Ovary (tissue), 9 donors: Measurements from ENCODE around the gene UPF1. TPM values are rescaled to one million over a fixed set of nuclear protein-coding genes. Genes with fewer than 3 reads are reported as not detected.

Source experiments
- DNase-seq, 5 donors: peaks; one replicate each; pipeline ENCODE4 v3.0.0-alpha.2; 2019 to 2020
- H3K27ac ChIP-seq, 2 donors: fragments of 200-600 bp; one replicate each; pipeline versions ENCODE4 v1.5.1 to v1.8.0; 2019 to 2022
- H3K27me3 ChIP-seq: fragments of 200-600 bp; one replicate; pipeline ENCODE4 v1.8.0; 2022
- H3K36me3 ChIP-seq: fragments of 200-600 bp; sonication (generic); one replicate; pipeline ENCODE4 v1.5.1; 2019
- H3K4me1 ChIP-seq: one replicate; pipeline ENCODE4 v1.8.1; 2013; ENCODE audit warnings: mild to moderate bottlenecking, moderate library complexity; ENCODE audit not compliant: insufficient read depth
- H3K4me3 ChIP-seq: fragments of 200-600 bp; sonication (generic); one replicate; pipeline ENCODE4 v1.5.1; 2017
- H3K9me3 ChIP-seq, 2 donors: fragments of 200-600 bp in 1 of 2; sonication (generic) in 1 of 2; one replicate each; pipeline versions ENCODE4 v1.5.1 to v1.8.1; 2013 to 2019; ENCODE audit warnings: mild to moderate bottlenecking in 1 of 2, moderate library complexity in 1 of 2
- CTCF ChIP-seq, 3 donors: fragments of 450-650 bp in 2 of 3; fragments of 200-600 bp in 1 of 3; IDR thresholded peaks; one replicate each; pipeline versions ENCODE4 v1.5.1 to v1.8.0; 2016 to 2022; ENCODE audit warnings: antibody characterized with exemption in 3 of 3, mild to moderate bottlenecking in 1 of 3
- EP300 ChIP-seq: sonication (generic); formaldehyde crosslinking; IDR thresholded peaks from one replicate; pipeline ENCODE4 v1.6.1; 2017; ENCODE audit warnings: antibody characterized with exemption
- POLR2A ChIP-seq: fragments of 450-650 bp; IDR thresholded peaks from one replicate; pipeline ENCODE4 v1.6.1; 2017; ENCODE audit warnings: antibody characterized with exemption, mild to moderate bottlenecking, moderate library complexity
- WGBS, 3 donors: extraction: QIAGEN DNeasy Blood & Tissue Kit in 1 of 3; methylation state at CpG; one replicate each; pipeline versions ENCODE4 v1.1.5 to v1.1.7; 2013 to 2017; 5-methylcytosine and 5-hydroxymethylcytosine counted together
- intact Hi-C, 4 donors: fragments of 100-400 bp; cut with DNase I; formaldehyde crosslinking; loops; one replicate each; pipeline versions ENCODE4 v1.11.0 to v1.15.1; 2022 to 2023
- polyA plus RNA-seq, 2 donors: library from polyadenylated mRNA; stranded (reverse); fragments of 200-250 nt in 1 of 2; fragments of 350-450 nt in 1 of 2; fragmentation: Illumina TruSeq in 1 of 2; extraction: RNeasy Lipid Tissue Mini Kit (QIAGEN cat#74804) in 1 of 2; gene quantifications; one replicate each; pipeline ENCODE4 v1.2.3, GENCODE V29; 2013 to 2014
- total RNA-seq, 7 donors: library from RNA; depleted of rRNA in 2 of 7; stranded (reverse); fragments of >200 nt in 2 of 7; fragmentation: NEBNext Ultra II Directional in 3 of 7; extraction: Animal tissue kit (Norgen Biotek cat#: 25700) in 3 of 7; gene quantifications; one replicate each; pipeline versions ENCODE4 v1.1.0 to v1.2.4, GENCODE V29; 2016 to 2023
- donor health status: DM: no; HTN: no; CAD: no; lungs with moderate emphysema.
- donor health status: DM: no; HTN: no; CAD: no.
- donor health status: Bipolar disorder and iron deficiency.
- donor health status: DM: yes; HTN: yes; CAD: no.
- donor health status: DM: no; HTN: no; CAD: no.
- donor health status: DM: yes; HTN: yes; CAD: no.

Gene UPF1
- total and polyA plus RNA-seq, 9 donors = 35.4 to 89.0 (median 59.7) TPM

GRCh38 chr19:18848878-18849661 lies 17.3 kb downstream of the UPF1 start:
- no peaks in the 10 kb centered on the region for H3K9me3 ChIP-seq
- TF ChIP-seq EP300 (no peak), POLR2A (no peak), CTCF (IDR thresholded peaks at IDR 0.05) (no peak)
- peak; percentile 66 to 79 (median 70) for DNase-seq
- H3K36me3 ChIP-seq = no peaks in the 10 kb centered on the region
- 6 to 9% (median 7%) methylated on average over 23 of the region's 23 CpGs for WGBS, 3 donors
- peak overlapping the region; percentile 36 to 73 for H3K27ac ChIP-seq
- H3K4me3 ChIP-seq = no peak overlapping the region
- intact Hi-C loops = loop anchor here in 3 of 4 donors (2.0 to 5.0 kb wide), 4 partner anchors 252 to 397 kb away; no protein-coding TSS in a partner anchor
- no peaks in the 10 kb centered on the region for H3K27me3 ChIP-seq
- H3K4me1 ChIP-seq = peaks cover 36% of the 10 kb centered on the region

- TF ChIP-seq POLR2A (no peak), CTCF (IDR thresholded peaks at IDR 0.05) (no peak), EP300 (no peak)
- no peak for DNase-seq
- intact Hi-C loops = loop anchor here (2.0 to 10.0 kb wide), 5 partner anchors 253 to 398 kb away; no protein-coding TSS in a partner anchor
- Histone ChIP-seq H3K36me3 (no peaks in the 10 kb centered on the region), H3K9me3 (no peaks in the 10 kb centered on the region), H3K27me3 (no peaks in the 10 kb centered on the region), H3K4me1 (peaks cover 36% of the 10 kb centered on the region), H3K4me3 (no peak overlapping the region), H3K27ac (peak overlapping the region; percentile 3 to 73)
- 33 to 36% (median 36%) methylated on average over 16 of the region's 16 CpGs for WGBS, 3 donors
These were observed 18.2 kb downstream of the UPF1 start for GRCh38 chr19:18849838-18850400.

GRCh38 chr19:18850471-18851375 lies 19.0 kb downstream of the UPF1 start:
- DNase-seq = peak in 2 of 5 donors; percentile 63 to 68
- no peaks in the 10 kb centered on the region for H3K9me3 ChIP-seq
- 27 to 47% (median 33%) methylated on average over 27 of the region's 27 CpGs for WGBS, 3 donors
- intact Hi-C loops = loop anchor here in 1 of 4 donors (10.0 kb wide), 1 partner anchor 256 kb away; no protein-coding TSS in a partner anchor
- H3K4me3 ChIP-seq = no peak overlapping the region
- peaks cover 31% of the 10 kb centered on the region for H3K4me1 ChIP-seq
- no peaks in the 10 kb centered on the region for H3K36me3 ChIP-seq
- H3K27ac ChIP-seq = peak overlapping the region in 1 of 2 donors; percentile 73
- H3K27me3 ChIP-seq = no peaks in the 10 kb centered on the region
- no peak for TF ChIP-seq POLR2A
- TF ChIP-seq CTCF (IDR thresholded peaks at IDR 0.05) = no peak
- no peak for TF ChIP-seq EP300

GRCh38 chr19:18851673-18852325 lies 20.0 kb downstream of the UPF1 start:
- Histone ChIP-seq H3K4me3 (no peak overlapping the region), H3K27ac (no peak overlapping the region), H3K36me3 (no peaks in the 10 kb centered on the region), H3K4me1 (peaks cover 30% of the 10 kb centered on the region), H3K27me3 (no peaks in the 10 kb centered on the region), H3K9me3 (no peaks in the 10 kb centered on the region)
- TF ChIP-seq POLR2A (no peak), EP300 (no peak), CTCF (IDR thresholded peaks at IDR 0.05) (no peak)
- WGBS, 3 donors = 93 to 94% (median 94%) methylated on average over 31 of the region's 31 CpGs
- DNase-seq = no peak
- intact Hi-C loops = loop anchor here in 1 of 4 donors (10.0 kb wide), 1 partner anchor 257 kb away; no protein-coding TSS in a partner anchor
